GM13976 (cell line): ENCODE data around the gene MTMR10.

Source experiments
- DNase-seq: peaks from one replicate; pipeline ENCODE4 v3.0.0; 2012; ENCODE audit warnings: low spot score
- CTCF ChIP-seq: IDR thresholded peaks from 2 replicates; pipeline ENCODE4 v1.5.1; 2012; ENCODE audit warnings: borderline replicate concordance, mild to moderate bottlenecking; ENCODE audit not compliant: insufficient read depth; ENCODE audit errors: extremely low read depth, missing control alignments, control extremely low read depth
- in situ Hi-C: fragments of 300-500 bp; cut with MboI; formaldehyde crosslinking; loops from one replicate; pipeline ENCODE4 v1.12.0; 2022; ENCODE audit warnings: low sequenced_read_pairs, mixed read lengths, inconsistent platforms; ENCODE audit not compliant: unreplicated experiment

The MTMR10 gene

DNA sequence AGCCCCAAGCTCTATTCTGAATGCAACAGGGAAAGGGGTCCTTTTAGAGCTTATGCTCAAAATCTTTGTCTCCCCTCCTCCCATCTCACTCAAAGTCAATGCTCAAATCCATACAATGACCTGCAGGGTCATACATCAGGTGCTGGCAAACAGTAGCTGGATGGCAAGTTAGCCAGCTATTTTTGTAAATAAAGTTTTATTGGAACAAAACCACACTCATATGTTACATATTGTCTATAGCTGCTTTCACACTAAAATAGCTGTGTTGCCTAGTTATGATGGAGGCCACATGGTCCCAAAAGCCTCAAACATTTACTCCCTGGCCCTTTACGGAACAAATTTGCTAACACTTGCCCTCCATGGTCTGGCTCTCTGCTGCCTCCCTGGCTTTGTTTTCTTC is 89.5 kb downstream of the MTMR10 start:
- no peak for DNase-seq
- no peak for TF ChIP-seq CTCF
- in situ Hi-C loops = no loop called here

- TF ChIP-seq CTCF = no peak
- DNase-seq = no peak
- in situ Hi-C loops = no loop called here
Observed at GRCh38 chr15:30896211-30896606, 95.2 kb downstream of the MTMR10 start.

- in situ Hi-C loops = no loop called here
- no peak for DNase-seq
- TF ChIP-seq CTCF = no peak
Observed at GRCh38 chr15:30895461-30896210, 95.8 kb downstream of the MTMR10 start.

DNA sequence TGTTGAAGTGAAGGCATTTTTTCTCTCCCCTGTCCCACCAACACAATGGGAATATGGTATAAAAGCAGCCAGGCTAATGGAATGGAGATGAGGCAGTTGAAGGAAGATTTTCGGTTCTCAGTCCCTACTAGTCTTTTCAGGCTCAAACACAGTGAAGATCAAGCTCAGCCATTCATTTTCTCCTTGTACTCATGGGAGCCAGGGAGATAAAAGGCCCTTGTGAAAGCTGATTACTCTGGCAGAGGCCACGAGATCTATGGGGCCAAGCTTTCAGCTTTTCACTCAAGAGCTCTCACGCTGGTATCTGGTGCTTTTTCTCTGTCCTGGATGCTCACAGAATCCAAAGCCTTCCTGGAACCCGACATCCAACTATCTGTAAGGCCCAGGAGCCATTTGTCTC is 102.2 kb downstream of the MTMR10 start:
- TF ChIP-seq CTCF = no peak
- in situ Hi-C loops = no loop called here
- no peak for DNase-seq
